Activated T-helper 2 cell treated with anti-CD3 and anti-CD28 coated beads, Interferon-gamma antibody, Interleukin-2, Interleukin-4, amounts not matched to agents 10 μg/mL and 5 μg/mL and 100 μg/mL, durations not matched to agents 14 hours and 24 hours and 36 hours (primary cell): ENCODE measurements around the gene PPM1D. TPM values are rescaled to one million over a fixed set of nuclear protein-coding genes. Genes with fewer than 3 reads are reported as not detected.
"Not testable (repeated sequence)": the region's sequence is repeated elsewhere in the genome, so short reads cannot be mapped to it uniquely, and the experiment has no call there.

Experiments used
- DNase-seq: peaks from one replicate; pipeline ENCODE4 v3.0.0; 2021; ENCODE audit warnings: low spot score
- H3K27ac Mint-ChIP-seq: one replicate; pipeline ENCODE4 v1.8.0; 2021; ENCODE audit warnings: mixed read lengths
- H3K27me3 Mint-ChIP-seq: one replicate; pipeline ENCODE4 v1.8.0; 2021; ENCODE audit warnings: low read depth, mixed read lengths
- H3K36me3 Mint-ChIP-seq: one replicate; pipeline ENCODE4 v1.8.0; 2021; ENCODE audit warnings: low read depth, mixed read lengths
- H3K4me1 Mint-ChIP-seq: one replicate; pipeline ENCODE4 v1.8.0; 2021; ENCODE audit warnings: low read depth, mixed read lengths
- H3K4me3 Mint-ChIP-seq: one replicate; pipeline ENCODE4 v1.8.0; 2021; ENCODE audit warnings: low read depth, mild to moderate bottlenecking, moderate library complexity, mixed read lengths
- H3K9me3 Mint-ChIP-seq: one replicate; pipeline ENCODE4 v1.8.0; 2021; ENCODE audit warnings: mixed read lengths
- intact Hi-C: fragments of 100-400 bp; cut with micrococcal nuclease; formaldehyde crosslinking; loops from one replicate; pipeline ENCODE4 v1.15.1; 2023
- total RNA-seq: library from RNA; stranded (reverse); gene quantifications from 2 replicates; pipeline ENCODE4 v1.2.3, GENCODE V29; 2022

PPM1D gene
- total RNA-seq, 1 donor from 2014 or later, result 14.9 TPM

DNA sequence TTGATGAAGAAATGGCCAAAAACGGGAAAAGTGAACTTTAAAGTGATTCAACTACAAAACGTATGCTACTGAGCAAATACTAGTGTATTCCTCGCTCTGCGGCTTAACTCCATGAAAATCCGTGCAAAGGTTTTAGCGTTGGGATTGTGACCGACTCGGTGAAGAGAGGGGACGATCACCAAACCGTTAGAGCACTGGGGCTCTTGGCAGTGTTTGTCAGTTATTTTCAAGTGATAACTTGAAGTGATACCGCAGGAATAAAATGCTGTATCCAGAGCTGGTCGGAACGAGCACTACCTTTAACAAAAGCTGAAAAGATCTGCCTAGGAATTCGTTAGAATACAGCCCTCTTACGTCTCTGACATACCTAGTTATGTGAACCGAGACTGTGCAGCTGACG lies 773 bp upstream of the PPM1D start:
- intact Hi-C loops, result no loop called here
- Mint-ChIP-seq H3K9me3 (no peaks in the 10 kb centered on the region), H3K27ac (peak overlapping the region; percentile 94), H3K4me3 (peak overlapping the region; percentile 92), H3K36me3 (peaks cover 9% of the 10 kb centered on the region), H3K27me3 (no peaks in the 10 kb centered on the region), H3K4me1 (peaks cover 28% of the 10 kb centered on the region)
- no peak for DNase-seq

DNA sequence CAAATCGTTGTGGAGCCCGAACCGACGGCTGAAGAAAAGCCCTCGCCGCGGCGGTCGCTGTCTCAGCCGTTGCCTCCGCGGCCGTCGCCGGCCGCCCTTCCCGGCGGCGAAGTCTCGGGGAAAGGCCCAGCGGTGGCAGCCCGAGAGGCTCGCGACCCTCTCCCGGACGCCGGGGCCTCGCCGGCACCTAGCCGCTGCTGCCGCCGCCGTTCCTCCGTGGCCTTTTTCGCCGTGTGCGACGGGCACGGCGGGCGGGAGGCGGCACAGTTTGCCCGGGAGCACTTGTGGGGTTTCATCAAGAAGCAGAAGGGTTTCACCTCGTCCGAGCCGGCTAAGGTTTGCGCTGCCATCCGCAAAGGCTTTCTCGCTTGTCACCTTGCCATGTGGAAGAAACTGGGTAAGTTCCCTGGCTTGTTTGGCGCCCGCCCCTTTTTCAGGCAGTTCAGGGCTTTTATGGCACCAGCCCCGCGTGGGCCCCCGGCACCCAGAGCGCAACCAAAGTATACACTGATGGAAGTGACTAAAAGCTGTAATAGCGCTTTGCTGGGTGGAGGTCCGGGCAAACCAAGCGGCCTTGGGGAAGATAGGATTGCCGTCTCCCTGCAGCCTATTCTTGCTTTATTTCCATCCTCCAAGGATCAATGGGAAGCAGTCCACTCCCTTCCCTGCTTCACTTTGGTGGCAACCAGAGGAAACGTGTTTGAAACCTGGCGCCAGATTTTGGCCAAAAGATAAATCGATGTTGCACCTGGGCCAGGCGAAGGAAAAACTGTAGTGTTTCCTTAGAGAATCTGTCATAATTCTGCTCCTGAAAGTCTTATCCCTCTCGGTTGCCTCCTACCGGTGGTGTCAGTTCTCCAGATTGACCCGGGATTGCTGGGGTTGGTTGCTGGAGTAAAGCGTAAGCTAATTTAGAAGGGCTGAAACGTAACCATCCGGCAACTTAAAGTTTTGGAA lies 775 bp downstream of the PPM1D start:
- Mint-ChIP-seq H3K9me3 (no peaks in the 10 kb centered on the region), H3K27me3 (no peaks in the 10 kb centered on the region), H3K4me1 (peaks cover 31% of the 10 kb centered on the region), H3K4me3 (peak overlapping the region; percentile 96), H3K27ac (peak overlapping the region; percentile 94), H3K36me3 (peaks cover 13% of the 10 kb centered on the region)
- DNase-seq, result peak; percentile 50
- intact Hi-C loops, result loop anchor here (1.0 to 2.0 kb wide), 3 partner anchors 38 to 77 kb away; partner anchors contain the start of genes APPBP2 and BCAS3

GRCh38 chr17:60601447-60602384 lies 1.7 kb downstream of the PPM1D start:
- DNase-seq, result peak; percentile 17
- Mint-ChIP-seq H3K9me3 (no peaks in the 10 kb centered on the region), H3K4me3 (peak overlapping the region; percentile 96), H3K4me1 (peaks cover 37% of the 10 kb centered on the region), H3K36me3 (peaks cover 16% of the 10 kb centered on the region), H3K27me3 (no peaks in the 10 kb centered on the region), H3K27ac (peak overlapping the region; percentile 78)
- intact Hi-C loops, result loop anchor here (2.0 kb wide), 2 partner anchors 37 to 75 kb away; partner anchors contain the start of gene APPBP2

DNA sequence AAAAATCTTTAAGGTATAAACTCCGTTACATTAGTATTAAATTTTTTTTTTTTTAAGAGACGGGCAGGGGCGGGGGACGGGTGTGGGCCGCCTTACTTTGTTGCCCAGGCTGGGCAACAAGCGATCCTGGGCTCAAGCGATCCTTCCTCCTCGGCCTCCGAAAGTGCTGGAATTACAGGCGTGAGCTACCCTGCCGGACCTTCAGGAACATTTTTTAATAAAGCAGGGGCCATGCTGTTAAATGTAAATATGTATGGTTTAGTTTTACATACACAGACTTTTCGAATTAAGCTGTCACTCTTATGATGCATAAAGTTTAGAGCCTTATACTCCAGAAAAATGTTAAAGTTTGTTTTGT lies 2.4 kb downstream of the PPM1D start:
- DNase-seq, result no peak
- Mint-ChIP-seq H3K9me3 (no peaks in the 10 kb centered on the region), H3K27me3 (no peaks in the 10 kb centered on the region), H3K27ac (no peak overlapping the region), H3K36me3 (peaks cover 16% of the 10 kb centered on the region), H3K4me1 (peaks cover 37% of the 10 kb centered on the region), H3K4me3 (peak overlapping the region; percentile 96)
- intact Hi-C loops, result no loop called here

- intact Hi-C loops, result no loop called here
- Mint-ChIP-seq H3K4me1 (peaks cover 40% of the 10 kb centered on the region), H3K36me3 (peaks cover 19% of the 10 kb centered on the region), H3K27me3 (no peaks in the 10 kb centered on the region), H3K4me3 (peak overlapping the region; percentile 72), H3K9me3 (no peaks in the 10 kb centered on the region), H3K27ac (no peak overlapping the region)
- DNase-seq, result no peak
Observed at GRCh38 chr17:60602871-60603270, 2.9 kb downstream of the PPM1D start.

GRCh38 chr17:60603477-60603876 lies 3.5 kb downstream of the PPM1D start:
- DNase-seq, H3K4me3 Mint-ChIP-seq, H3K27ac Mint-ChIP-seq, H3K9me3 Mint-ChIP-seq, H3K27me3 Mint-ChIP-seq, intact Hi-C loops: not testable (repeated sequence)
- peaks cover 19% of the 10 kb centered on the region for H3K36me3 Mint-ChIP-seq
- peaks cover 34% of the 10 kb centered on the region for H3K4me1 Mint-ChIP-seq

GRCh38 chr17:60604686-60605334 lies 4.8 kb downstream of the PPM1D start:
- H3K4me3 Mint-ChIP-seq, result no peak overlapping the region
- intact Hi-C loops, result no loop called here
- no peaks in the 10 kb centered on the region for H3K9me3 Mint-ChIP-seq
- no peaks in the 10 kb centered on the region for H3K27me3 Mint-ChIP-seq
- no peak for DNase-seq
- H3K27ac Mint-ChIP-seq, result no peak overlapping the region
- H3K4me1 Mint-ChIP-seq, result peaks cover 28% of the 10 kb centered on the region
- peaks cover 19% of the 10 kb centered on the region for H3K36me3 Mint-ChIP-seq

DNA sequence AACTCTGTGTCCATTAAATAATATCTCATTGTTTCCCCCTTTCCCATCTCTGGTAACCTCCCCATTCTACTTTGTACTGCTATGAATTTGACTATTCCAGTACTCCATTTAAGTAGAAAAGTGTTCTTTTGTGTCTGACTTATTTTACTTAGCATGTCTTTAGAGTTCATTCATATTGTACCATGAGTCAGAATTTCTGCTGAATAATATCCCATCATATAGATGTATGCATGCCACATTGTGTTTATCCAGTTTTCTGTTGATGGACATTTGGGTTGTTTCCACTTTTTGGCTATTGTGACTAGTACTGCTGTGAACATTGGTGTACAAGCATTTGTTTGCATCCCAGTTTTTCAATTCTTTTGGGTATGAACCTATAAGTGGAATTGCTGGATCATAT lies 6.0 kb downstream of the PPM1D start:
- Mint-ChIP-seq H3K9me3 (no peaks in the 10 kb centered on the region), H3K27me3 (no peaks in the 10 kb centered on the region), H3K4me1 (peaks cover 28% of the 10 kb centered on the region), H3K36me3 (peaks cover 19% of the 10 kb centered on the region), H3K27ac (no peak overlapping the region), H3K4me3 (no peak overlapping the region)
- intact Hi-C loops, result no loop called here
- DNase-seq, result no peak

GRCh38 chr17:60610473-60610872 lies 10.5 kb downstream of the PPM1D start:
- Mint-ChIP-seq H3K36me3 (peaks cover 9% of the 10 kb centered on the region), H3K9me3 (no peaks in the 10 kb centered on the region), H3K4me1 (peaks cover 10% of the 10 kb centered on the region), H3K27me3 (no peaks in the 10 kb centered on the region), H3K4me3 (no peak overlapping the region), H3K27ac (no peak overlapping the region)
- intact Hi-C loops, result no loop called here
- DNase-seq, result no peak

GRCh38 chr17:60611321-60611720 lies 11.3 kb downstream of the PPM1D start:
- H3K36me3 Mint-ChIP-seq, DNase-seq, H3K27ac Mint-ChIP-seq, H3K27me3 Mint-ChIP-seq, H3K9me3 Mint-ChIP-seq, H3K4me3 Mint-ChIP-seq, intact Hi-C loops, H3K4me1 Mint-ChIP-seq: not testable (repeated sequence)

DNA sequence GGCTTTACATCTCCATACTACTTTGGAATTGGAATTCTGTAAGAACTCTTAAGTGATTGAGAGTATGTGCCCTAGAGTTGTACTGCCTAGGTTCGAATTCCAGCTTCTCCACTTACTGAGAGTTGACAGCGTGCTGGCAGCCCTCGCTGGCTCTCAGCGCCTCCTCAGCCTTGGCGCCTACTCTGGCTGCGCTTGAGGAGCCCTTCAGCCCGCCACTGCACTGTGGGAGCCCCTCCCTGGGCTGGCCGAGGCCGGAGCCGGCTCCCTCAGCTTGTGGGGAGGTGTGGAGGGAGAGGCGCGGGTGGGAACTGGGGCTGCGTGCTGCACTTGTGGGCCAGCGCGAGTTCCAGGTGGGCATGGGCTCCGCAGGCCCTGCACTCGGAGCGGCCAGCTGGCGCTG lies 13.3 kb downstream of the PPM1D start:
- peaks cover 8% of the 10 kb centered on the region for H3K36me3 Mint-ChIP-seq
- no peaks in the 10 kb centered on the region for H3K4me1 Mint-ChIP-seq
- H3K27ac Mint-ChIP-seq, result no peak overlapping the region
- no peak for DNase-seq
- intact Hi-C loops, result no loop called here
- H3K9me3 Mint-ChIP-seq, result no peaks in the 10 kb centered on the region
- no peaks in the 10 kb centered on the region for H3K27me3 Mint-ChIP-seq
- no peak overlapping the region for H3K4me3 Mint-ChIP-seq

- H3K9me3 Mint-ChIP-seq, H3K36me3 Mint-ChIP-seq, H3K27me3 Mint-ChIP-seq, DNase-seq, intact Hi-C loops, H3K4me3 Mint-ChIP-seq, H3K4me1 Mint-ChIP-seq, H3K27ac Mint-ChIP-seq: not testable (repeated sequence)
Observed at GRCh38 chr17:60613796-60614195, 13.8 kb downstream of the PPM1D start.
